Sigmoid colon (tissue), 4 donors: ENCODE measurements around the gene RMND5A.

Experiments
- EP300 ChIP-seq, 4 donors: sonication (generic); formaldehyde crosslinking; IDR thresholded peaks; one replicate each; pipeline ENCODE4 v1.6.1; 2017; ENCODE audit warnings: antibody characterized with exemption in 4 of 4
- POLR2A ChIP-seq, 2 donors: fragments of 450-650 bp; IDR thresholded peaks; one replicate each; pipeline ENCODE4 v1.6.1; 2016; ENCODE audit warnings: antibody characterized with exemption in 2 of 2, mild to moderate bottlenecking in 2 of 2, moderate library complexity in 2 of 2

- TF ChIP-seq EP300 (IDR thresholded peaks at IDR 0.05) (no peak), POLR2A (IDR thresholded peaks at IDR 0.05) (no peak)
These were observed 22.5 kb upstream of the RMND5A start for GRCh38 chr2:86697551-86698104.
